HG02642 (cell line): Measurements from ENCODE around the gene HS6ST3.
"Not testable (repeated sequence)": the region's sequence is repeated elsewhere in the genome, so short reads cannot be mapped to it uniquely, and the experiment has no call there.

Experiments used
- ATAC-seq: cut with Tn5 transposase; IDR thresholded peaks from one replicate; pipeline ENCODE4 v1.9.1; 2021; ENCODE audit warnings: mild to moderate bottlenecking; ENCODE audit not compliant: unreplicated experiment, poor library complexity

Gene HS6ST3

GRCh38 chr13:96768524-96768923 is 678.6 kb downstream of the HS6ST3 start:
- no peak for ATAC-seq

GRCh38 chr13:96769874-96770273 is 680.0 kb downstream of the HS6ST3 start:
- ATAC-seq, result no peak

GRCh38 chr13:96771486-96772367 is 681.8 kb downstream of the HS6ST3 start:
- peak; percentile 78 for ATAC-seq

GRCh38 chr13:96772426-96772825 is 682.5 kb downstream of the HS6ST3 start:
- ATAC-seq, result no peak

- ATAC-seq, result not testable (repeated sequence)
Measured at GRCh38 chr13:96778302-96778701, 688.4 kb downstream of the HS6ST3 start.

- ATAC-seq, result no peak
Measured at GRCh38 chr13:96779691-96780090, 689.8 kb downstream of the HS6ST3 start.

GRCh38 chr13:96780105-96780504 is 690.2 kb downstream of the HS6ST3 start:
- no peak for ATAC-seq

GRCh38 chr13:96781141-96781540 is 691.2 kb downstream of the HS6ST3 start:
- ATAC-seq, result no peak

GRCh38 chr13:96782186-96782585 is 692.3 kb downstream of the HS6ST3 start:
- ATAC-seq, result no peak

GRCh38 chr13:96783057-96783456 is 693.1 kb downstream of the HS6ST3 start:
- ATAC-seq, result no peak

- ATAC-seq, result no peak
Measured at GRCh38 chr13:96783511-96783910, 693.6 kb downstream of the HS6ST3 start.

- no peak for ATAC-seq
Measured at GRCh38 chr13:96785986-96786385, 696.1 kb downstream of the HS6ST3 start.

- ATAC-seq, result no peak
Measured at GRCh38 chr13:96792188-96792587, 702.3 kb downstream of the HS6ST3 start.

- ATAC-seq, result no peak
Measured at GRCh38 chr13:96792736-96793403, 703.0 kb downstream of the HS6ST3 start.

- ATAC-seq, result no peak
Measured at GRCh38 chr13:96793404-96793755, 703.5 kb downstream of the HS6ST3 start.

- no peak for ATAC-seq
Measured at GRCh38 chr13:96794669-96795068, 704.8 kb downstream of the HS6ST3 start.

- ATAC-seq, result no peak
Measured at GRCh38 chr13:96795670-96796069, 705.8 kb downstream of the HS6ST3 start.

GRCh38 chr13:96796091-96796633 is 706.3 kb downstream of the HS6ST3 start:
- no peak for ATAC-seq

GRCh38 chr13:96797136-96797535 is 707.2 kb downstream of the HS6ST3 start:
- no peak for ATAC-seq

- no peak for ATAC-seq
Measured at GRCh38 chr13:96803456-96804100, 713.7 kb downstream of the HS6ST3 start.

GRCh38 chr13:96804174-96804573 is 714.3 kb downstream of the HS6ST3 start:
- no peak for ATAC-seq
